Activated T-cell treated with anti-CD3 and anti-CD28 coated beads for 24 hours (primary cell): ENCODE measurements around the gene LRRC56.
"Not testable (repeated sequence)": the region's sequence is repeated elsewhere in the genome, so short reads cannot be mapped to it uniquely, and the experiment has no call there.

Experiments
- DNase-seq: peaks from one replicate; pipeline ENCODE4 v3.0.0-alpha.2; 2020; ENCODE audit warnings: low read depth

Gene LRRC56

DNA sequence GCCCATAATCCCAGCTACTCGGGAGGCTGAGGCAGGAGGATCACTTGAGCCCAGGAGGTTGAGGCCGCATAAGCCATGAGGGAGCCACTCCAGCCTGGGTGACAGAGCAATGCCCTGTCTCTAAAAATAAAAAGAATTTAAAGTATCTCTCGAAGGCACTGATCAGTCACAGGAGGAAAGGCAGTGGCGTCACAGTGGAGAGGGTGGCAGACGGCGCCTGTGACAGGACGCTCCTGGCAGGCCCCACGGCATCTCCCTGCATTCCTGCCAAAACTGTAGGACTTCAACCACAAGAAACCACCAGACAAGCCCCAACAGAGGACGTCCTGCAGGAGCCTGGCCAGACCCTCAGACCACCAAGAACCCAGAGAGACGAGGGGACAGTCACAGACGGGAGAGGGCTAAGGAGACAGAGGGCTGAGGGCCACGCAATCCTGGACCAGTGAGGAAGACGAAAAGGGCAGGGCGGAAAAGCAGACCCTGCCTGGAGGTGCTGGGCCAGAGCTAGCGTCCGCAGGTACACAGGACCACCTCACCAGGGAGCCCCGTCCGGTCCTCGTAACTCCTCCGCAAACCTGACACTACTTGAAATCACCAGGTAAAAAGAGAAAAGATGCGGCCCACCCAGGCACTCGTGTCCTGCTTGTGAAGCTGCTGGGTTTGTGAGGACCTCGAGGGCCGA is 36.2 kb upstream of the LRRC56 start:
- no peak for DNase-seq

DNA sequence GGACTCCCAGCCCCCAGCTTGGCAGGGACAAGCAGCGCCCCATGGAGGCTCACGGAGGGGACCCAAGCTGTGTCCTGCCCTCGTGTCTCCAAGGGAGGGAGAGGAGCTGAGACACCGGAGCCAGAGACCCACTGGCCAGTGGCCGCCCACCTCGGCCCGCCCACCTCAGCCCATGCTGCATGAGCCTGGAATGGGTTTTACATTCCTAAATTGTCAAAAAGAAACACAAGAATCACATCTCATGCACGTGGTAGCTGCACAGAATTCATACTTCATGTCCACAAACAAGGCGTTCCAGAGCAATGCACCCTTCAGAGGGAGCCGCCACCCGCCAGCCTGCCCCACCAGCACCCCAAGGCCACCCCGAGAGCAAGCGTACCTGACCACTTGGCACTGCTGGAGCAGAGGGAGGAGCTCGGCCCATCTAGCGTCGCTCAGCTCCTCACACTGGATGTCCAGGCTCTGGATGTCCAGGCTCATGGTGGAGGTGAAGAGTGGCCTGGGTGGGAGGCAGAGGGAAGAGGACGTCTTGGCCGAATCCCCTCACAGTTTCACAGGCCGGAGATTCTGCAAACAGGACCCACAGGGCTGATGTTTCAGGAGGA is 35.5 kb upstream of the LRRC56 start:
- no peak for DNase-seq

DNA sequence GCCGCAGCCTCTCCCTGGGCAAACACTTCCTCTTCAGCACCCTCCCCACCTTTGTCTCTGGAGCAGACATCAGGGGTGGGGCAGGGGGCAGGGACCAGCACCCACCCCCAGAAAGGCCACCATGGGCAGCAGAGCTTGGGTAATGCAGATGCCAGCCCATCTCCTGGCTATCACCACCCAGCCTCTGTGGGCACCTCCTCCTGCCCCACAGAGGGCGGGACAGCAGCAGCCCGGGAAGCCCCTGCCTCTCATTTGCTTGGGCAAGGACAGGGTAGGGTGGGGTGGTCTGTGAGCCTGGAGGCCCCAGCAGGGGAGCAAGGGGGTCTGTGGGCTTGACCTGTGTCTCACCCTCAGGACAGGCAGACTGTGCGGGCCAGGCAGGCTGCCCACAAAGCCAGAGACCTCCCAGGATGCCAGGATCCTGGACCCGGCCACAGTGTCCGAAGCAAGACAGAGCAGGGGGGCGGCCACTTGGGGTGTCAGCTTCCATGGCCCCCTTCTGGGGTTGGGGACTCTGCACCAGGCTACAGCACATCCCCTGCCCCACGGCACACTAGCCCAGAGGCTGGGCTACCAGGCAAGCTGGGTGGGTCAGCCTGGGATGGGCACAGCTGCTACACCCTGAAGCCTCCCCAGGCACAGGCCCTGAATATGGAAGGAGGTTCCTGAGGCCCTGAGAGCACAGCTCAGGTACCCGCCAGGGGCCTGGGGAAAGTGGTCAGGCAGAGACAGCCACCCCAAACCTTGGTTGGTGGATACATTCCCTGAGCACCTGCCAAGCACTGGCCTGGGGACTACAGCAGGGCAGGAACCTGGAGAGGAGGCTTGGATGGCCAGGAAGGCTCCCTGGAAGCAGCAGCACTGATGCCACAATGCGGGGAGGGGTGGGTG is 34.8 kb upstream of the LRRC56 start:
- no peak for DNase-seq

DNA sequence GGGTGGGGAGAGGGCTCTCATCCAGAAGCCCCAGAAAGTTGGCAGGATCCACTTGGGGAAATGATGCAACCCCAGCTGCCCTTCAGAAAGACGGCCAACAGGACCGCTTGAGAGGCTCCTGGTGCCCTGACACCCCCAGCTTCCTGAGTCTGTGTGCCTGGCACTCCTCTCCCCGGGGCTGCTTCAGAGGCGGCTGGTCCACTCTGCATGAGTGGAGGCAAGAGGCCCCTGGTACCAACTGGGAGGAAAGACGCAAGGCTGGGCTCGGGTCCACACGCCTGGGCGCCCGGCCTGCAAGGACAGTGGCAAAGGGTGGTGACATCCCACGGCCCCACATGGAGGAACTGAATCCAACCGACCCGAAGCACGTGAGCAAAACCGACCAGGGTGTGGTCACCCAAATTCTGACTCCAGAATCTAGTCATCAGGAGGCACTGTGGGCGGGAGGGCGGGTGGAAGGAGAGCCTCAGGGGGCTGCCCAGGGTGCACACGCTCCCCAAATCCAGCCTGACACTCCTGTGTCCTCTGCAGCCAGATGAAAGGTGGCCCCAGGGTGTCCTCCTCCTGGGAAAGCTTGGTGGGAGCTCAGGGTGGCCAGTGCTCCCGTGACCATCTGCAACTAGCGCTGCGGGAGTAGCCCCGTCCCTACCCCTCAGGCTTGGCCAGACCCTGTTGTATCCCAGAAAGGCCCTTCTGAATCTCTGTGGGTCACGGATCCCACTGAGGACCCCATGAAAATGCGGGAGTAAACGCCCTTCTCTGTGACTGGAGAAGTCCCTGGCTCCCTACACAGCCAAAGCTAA is 33.9 kb upstream of the LRRC56 start:
- DNase-seq = no peak

DNA sequence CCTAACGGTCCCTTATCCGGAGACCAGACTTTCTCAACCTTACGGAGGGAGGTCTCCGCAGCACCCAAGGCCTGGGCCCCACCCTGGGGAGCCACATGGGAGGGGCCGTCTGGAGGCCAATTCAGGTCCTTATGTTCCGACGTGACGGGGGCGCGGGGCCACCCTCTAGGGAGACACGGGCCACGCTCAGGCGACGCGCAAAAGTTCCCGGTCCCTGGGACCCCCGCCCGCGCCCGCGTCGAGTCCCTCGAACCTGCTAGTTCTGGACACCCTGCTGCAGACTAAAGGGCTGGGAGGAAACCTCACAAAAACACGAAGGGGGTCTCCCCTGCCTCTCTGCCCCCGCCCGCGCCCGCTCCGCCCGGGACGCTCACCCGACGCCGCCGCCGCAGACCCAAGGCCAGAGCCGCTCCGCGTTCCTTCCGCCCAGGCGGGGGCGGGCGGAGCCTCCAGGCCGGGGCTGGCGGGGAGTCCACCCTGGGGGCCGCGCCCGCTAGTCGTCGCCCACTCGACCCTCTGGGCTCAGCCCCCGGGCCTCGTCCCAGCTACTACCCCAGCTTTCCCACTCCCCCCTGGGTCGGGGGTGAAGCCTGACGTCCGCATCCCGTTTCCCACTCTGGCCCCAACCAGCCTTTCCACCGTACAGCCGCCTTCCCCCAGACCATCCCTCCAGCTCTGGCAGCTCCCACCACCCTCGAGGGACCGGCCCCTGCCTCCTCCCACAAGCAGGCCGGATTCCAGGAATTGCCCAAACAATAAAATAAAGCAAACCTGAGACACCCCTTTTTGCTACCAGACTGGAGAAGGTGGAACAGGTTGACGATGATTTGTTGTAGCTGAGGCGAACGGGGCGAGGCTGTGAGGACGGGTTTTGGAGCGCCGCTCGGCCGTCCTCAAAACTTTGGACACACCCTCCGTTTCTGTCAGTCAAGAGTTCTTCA is 33.0 kb upstream of the LRRC56 start:
- DNase-seq = no peak

DNA sequence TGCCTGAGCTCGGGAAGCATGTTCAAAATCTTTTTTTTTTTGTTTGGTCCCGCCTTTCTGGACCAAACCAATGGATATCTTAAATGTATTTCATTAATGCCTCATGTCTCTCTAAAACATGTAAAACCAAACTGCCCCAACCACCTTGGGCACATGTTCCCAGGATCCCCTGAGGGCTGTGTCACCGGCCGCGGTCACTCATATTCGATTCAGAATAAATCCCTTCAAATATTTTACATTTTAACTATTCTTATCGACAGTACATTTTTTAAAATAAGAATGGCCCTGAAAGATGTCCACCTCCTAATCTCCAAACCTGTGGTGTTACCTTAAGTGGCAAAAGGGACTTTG is 32.4 kb upstream of the LRRC56 start:
- no peak for DNase-seq

DNA sequence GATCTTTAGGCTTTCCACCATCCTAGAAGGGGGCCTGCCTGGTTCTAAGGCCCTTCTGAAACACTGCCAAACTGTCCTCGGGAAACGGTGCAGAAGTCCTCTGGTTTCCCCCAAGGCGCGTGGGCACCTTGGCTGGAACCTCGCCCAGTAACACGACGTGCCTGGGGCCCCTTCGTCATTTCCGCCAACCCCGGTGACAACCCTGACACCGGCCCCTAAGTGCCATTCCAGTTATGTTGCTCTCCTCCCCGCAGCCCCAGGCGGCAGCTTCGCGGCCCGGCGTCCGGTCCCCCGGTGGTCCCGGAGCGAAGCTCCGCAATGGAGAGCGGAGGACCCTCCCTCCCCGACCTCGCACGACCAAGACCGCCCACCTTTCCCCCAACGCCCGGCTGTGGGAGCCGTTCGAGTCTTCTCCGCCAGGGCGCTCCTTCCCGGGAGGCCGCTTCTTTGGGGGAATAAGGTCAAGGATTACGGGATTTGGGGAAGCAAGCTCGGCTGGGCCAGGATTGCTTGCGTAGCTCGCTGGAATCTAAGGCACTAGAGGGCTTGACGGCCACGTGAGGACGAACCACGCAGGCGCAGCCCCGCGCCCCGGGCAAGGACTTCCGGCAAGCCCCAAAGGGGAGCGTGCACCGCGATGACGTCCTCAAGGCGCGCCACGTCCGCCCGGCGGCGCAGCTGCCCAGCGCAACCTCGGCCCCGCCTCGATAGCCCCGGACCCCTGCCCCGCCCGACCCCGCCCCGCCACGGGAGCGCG is 30.9 kb upstream of the LRRC56 start:
- peak; percentile 95 for DNase-seq

DNA sequence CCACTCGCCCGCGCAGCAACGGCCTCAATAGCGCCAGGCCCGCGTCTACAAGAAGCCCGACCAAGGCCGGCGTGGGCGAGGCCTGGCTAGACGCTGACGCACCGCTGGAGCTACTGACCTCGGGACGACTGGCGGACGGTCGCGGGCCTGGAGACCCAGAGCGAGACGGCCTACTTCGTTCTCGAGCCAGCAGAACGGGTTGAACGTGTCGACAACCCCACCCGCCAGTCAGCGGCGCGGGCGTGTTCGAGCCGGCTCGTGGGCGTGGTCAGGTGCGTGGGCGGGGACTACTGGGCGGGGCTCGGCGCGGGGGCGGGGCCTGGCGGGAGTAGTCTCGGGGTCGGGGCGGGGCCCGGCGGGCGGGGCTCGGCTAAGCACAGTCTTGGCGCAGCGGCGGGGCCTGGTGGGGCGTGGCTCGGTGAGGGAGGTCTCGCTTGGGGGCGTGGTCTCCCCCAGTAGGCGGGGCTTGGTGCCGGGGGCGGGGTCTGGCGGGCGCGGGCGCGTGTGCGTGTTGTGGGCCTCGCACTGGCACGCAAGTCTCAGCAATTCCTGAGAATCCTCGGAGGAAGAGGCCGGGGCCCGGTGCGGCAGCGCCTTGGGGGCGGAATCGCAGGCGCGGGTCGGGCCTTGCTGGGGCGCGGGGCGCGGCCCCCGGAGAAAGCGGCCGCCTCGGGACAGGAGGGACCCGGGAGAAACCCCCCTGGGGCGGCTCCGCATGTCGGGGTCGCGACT is 30.2 kb upstream of the LRRC56 start, which contains the start of gene RNH1:
TSS of gene RNH1 (minus strand) at position 248 of the 732 bp plus-strand sequence. CDS start 5,080 bp downstream, outside the sequence.
- peak; percentile 99 for DNase-seq

DNA sequence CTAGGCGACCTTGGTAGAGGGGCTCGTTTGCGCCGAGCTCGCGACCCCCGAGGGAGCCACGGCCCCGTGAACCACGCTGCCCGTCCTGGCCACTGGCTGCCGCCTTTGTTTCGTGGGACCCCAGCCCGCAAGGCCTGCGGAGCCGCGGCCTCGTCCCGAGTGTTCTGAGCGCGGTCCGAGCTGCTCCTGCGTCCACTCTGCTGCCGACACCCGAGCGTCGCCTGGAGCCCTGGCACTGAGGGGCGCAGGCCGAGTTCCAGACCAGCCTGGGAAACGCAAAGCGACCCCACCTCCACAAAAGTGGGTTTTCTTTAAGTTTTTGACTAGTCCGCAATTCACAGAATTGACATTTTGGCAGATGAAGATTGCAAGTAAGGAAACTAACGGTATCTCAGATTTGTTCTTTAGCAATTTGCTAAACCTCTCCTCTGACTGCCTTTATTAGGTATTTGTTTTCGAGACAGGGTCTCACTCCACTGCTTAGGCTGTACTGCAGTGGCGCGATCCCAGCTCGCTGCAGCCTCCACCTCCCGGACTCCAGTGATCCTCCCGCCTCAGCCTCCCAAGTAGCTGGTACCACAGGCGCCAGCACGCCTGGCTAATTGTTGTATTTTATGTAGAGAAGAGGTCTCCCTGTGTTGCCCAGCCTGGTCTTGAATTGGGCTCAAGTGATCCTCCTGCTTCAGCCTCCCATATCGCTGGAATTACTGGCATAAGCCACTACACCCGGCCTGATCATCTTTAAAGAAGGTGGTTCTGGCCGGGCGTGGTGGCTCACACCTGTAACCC is 29.4 kb upstream of the LRRC56 start:
- no peak for DNase-seq

DNA sequence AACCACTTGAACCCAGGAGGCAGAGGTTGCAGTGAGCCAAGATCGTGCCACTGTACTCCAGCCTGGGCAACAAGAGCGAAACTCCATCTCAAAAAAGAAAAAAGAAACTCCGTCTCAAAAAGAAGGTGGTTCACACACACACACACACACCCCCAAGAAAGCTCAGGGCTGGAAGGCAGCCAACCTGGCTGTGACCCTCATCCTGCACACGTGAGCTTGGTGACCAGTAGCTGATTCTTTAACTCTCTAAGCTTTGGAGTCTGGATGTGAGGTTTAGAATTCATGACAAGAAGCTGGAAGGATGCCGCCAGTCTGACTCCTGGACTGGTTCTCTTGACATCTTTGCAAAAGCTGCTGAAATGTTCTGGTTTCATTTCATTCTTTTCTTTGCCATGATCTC is 28.4 kb upstream of the LRRC56 start:
- DNase-seq = no peak

DNA sequence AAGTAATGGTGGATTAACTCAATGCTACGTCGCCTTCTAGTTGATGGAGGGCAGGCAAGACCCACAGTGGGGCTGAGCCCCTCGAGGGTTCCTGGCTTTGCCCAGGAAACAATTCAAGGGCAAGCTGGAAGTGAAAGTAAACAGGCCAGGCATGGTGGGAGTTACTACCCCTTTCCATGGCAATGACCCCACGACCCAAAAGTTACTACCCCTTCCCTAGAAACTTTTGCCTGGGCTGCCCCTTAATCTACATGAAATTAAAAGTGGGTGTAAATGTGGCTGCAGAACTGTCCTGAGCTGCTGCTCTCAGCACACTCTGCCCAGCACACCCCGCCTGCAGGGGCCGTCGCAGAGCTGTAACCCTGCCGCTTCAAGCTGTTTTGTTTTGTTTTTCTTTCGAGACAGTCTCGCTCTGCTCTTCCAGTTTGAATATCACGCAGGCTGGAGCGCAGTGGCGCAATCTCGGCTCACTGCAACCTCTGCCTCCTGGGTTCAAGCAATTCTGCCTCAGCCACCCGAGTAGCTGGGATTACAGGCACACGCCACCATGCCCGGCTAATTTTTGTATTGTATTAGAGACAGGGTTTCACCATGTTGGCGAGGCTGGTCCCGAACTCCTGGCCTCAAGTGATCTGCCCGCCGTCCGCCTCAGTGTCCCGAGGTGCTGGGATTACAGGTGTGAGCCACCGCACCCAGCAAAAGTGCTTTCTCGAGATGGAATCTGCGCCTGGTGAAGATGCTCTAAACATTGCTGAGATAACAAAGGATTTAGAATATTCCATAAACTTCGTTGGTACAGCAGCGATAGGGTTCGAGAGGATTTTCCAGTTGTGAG is 24.3 kb upstream of the LRRC56 start:
- no peak for DNase-seq

DNA sequence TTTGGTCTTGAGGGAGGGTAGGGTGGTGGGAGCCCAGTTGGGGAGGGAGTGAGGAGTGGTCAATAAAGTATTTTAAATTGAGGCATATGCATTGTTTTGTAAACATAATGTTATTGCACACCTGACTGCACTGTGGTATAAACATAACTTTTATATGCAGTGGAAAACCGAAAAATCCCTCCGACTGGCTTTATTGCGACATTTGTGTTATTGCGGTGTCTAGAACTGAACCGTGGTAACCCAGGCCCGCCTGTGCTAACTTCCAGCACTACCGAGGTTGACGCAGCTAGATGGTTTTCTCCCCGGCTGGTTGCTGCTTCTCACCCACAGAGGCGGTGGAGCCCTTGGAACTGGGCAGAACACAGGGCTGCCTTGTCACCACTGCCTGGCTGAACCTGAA is 22.7 kb upstream of the LRRC56 start:
- DNase-seq = no peak

DNA sequence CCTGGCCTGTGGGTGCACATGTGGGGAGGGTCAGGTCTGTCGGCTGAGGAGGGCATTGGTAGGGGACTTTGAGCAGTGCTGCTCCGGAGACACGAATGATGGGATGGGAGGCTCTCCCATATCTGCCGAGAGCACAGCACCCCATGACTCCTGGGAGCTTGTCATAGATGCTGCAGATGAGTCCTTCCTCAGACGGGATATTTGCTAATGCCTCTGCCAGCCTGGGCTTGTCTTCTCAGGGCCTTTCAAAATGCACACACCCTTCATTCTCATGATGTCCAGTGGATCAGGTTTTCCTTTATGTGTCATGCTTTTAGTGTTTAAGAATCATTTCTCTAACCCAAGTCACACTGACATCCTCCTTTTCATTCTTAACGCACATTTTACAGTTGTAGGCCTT is 22.2 kb upstream of the LRRC56 start:
- no peak for DNase-seq

DNA sequence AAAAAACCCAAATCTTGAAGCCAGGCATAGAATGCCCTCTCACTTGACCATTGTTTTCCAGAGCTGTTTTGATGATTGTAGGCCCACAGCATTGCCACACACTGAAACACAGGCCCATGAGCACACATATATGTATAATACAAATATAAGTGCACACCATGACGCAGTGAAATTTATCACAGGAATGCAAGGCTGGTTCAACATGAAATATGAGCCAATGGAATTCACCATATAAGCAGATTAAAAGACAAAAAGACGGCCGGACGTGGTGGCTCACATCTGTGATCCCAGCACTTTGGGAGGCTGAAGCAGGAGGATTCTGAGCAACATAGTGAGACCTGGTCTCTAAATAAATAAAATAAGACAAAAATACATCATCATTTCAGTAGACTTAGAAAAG is 20.9 kb upstream of the LRRC56 start:
- no peak for DNase-seq

DNA sequence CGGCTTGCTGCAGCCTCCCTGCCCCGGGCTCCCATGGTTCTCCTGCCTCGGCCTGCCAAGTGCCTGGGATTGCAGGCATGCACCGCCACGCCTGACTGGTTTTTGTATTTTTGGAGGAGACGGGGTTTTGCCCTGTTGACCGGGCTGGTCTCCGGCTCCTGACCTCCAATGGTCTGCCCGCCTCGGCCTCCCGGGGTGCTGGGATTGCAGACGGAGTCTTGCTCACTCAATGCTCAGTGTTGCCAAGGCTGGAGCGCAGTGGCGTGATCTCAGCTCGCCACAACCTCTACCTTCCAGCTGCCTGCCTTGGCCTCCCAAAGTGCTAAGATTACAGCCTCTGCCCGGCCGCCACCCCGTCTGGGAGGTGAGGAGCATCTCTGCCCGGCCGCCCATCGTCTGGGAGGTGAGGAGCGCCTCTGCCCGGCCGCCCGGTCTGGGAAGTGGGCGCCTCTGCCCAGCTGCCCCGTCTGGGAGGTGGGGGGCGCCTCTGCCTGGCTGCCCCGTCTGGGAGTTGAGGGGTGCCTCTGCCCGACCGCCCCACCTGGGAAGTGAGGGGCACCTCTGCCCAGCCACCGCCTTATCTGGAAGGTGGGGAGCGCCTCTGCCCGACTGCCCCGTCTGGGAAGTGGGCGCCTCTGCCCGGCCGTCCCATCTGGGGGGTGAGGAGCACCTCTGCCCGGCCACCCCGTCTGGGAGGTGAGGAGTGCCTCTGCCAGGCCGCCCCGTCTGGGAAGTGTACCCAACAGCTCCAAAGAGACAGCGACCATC is 20.2 kb upstream of the LRRC56 start:
- DNase-seq = not testable (repeated sequence)

DNA sequence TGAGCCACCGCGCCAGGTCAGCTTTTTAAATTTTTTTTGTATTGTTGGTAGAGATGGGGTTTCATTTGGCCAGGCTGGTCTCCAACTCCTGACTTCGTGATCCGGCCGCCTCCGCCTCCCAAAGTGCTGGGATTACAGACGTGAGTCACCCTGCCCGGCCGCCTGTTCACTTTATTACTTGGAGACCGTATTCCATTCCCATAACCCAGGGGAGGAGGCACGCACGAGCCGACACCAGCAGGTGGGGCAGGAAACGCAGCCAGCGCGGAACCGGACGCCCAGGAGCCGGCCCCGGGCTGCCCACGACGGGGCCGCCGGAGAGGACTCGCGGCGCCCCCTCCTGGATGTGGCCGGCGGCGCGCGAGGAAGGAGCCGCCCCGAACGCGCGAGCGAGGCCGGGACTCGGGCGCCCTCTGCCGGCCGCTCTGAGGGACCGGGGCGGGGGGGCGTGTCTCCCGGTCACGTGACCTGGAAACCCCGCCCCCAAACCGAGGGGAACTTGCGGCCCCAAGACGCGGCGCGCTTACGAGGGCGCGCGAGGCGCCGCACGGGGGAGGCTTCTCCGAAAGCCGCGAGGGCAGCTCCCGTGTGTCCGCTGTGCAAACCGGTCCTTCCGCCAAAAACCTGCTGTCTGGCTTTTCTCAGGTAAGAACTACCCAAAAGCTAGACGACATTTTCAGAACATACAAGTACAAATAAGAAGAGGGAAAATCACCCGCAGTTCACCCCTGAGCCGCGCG is 18.7 kb upstream of the LRRC56 start:
- DNase-seq = peak; percentile 85
